ENCODE data around the gene CALML4. TPM values are rescaled to one million over a fixed set of nuclear protein-coding genes. Genes with fewer than 3 reads are reported as not detected.

The CALML4 gene
- total and polyA plus RNA-seq, 2 experiments from 2014 or later: 13.4 to 16.2 TPM

DNA sequence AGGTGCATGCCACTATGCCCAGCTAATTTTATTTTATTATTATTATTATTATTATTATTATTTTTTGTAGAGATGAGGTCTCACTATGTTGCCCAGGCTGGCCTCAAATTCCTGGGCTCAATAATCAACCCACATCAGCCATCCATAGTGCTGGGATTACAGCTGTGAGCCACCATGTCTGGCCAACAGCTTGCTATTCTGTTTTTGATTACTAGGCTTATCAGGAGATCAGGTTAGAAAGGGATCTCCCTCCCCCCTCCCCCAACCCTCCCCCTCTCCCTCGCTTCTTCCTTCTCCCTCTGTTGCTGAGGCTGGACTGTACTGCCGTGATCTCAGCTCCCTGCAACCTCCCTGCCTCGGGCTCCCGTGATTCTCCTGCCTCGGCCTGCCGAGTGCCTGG is 15.8 kb upstream of the CALML4 start (continued):
- TF ChIP-seq, protein P1, sequence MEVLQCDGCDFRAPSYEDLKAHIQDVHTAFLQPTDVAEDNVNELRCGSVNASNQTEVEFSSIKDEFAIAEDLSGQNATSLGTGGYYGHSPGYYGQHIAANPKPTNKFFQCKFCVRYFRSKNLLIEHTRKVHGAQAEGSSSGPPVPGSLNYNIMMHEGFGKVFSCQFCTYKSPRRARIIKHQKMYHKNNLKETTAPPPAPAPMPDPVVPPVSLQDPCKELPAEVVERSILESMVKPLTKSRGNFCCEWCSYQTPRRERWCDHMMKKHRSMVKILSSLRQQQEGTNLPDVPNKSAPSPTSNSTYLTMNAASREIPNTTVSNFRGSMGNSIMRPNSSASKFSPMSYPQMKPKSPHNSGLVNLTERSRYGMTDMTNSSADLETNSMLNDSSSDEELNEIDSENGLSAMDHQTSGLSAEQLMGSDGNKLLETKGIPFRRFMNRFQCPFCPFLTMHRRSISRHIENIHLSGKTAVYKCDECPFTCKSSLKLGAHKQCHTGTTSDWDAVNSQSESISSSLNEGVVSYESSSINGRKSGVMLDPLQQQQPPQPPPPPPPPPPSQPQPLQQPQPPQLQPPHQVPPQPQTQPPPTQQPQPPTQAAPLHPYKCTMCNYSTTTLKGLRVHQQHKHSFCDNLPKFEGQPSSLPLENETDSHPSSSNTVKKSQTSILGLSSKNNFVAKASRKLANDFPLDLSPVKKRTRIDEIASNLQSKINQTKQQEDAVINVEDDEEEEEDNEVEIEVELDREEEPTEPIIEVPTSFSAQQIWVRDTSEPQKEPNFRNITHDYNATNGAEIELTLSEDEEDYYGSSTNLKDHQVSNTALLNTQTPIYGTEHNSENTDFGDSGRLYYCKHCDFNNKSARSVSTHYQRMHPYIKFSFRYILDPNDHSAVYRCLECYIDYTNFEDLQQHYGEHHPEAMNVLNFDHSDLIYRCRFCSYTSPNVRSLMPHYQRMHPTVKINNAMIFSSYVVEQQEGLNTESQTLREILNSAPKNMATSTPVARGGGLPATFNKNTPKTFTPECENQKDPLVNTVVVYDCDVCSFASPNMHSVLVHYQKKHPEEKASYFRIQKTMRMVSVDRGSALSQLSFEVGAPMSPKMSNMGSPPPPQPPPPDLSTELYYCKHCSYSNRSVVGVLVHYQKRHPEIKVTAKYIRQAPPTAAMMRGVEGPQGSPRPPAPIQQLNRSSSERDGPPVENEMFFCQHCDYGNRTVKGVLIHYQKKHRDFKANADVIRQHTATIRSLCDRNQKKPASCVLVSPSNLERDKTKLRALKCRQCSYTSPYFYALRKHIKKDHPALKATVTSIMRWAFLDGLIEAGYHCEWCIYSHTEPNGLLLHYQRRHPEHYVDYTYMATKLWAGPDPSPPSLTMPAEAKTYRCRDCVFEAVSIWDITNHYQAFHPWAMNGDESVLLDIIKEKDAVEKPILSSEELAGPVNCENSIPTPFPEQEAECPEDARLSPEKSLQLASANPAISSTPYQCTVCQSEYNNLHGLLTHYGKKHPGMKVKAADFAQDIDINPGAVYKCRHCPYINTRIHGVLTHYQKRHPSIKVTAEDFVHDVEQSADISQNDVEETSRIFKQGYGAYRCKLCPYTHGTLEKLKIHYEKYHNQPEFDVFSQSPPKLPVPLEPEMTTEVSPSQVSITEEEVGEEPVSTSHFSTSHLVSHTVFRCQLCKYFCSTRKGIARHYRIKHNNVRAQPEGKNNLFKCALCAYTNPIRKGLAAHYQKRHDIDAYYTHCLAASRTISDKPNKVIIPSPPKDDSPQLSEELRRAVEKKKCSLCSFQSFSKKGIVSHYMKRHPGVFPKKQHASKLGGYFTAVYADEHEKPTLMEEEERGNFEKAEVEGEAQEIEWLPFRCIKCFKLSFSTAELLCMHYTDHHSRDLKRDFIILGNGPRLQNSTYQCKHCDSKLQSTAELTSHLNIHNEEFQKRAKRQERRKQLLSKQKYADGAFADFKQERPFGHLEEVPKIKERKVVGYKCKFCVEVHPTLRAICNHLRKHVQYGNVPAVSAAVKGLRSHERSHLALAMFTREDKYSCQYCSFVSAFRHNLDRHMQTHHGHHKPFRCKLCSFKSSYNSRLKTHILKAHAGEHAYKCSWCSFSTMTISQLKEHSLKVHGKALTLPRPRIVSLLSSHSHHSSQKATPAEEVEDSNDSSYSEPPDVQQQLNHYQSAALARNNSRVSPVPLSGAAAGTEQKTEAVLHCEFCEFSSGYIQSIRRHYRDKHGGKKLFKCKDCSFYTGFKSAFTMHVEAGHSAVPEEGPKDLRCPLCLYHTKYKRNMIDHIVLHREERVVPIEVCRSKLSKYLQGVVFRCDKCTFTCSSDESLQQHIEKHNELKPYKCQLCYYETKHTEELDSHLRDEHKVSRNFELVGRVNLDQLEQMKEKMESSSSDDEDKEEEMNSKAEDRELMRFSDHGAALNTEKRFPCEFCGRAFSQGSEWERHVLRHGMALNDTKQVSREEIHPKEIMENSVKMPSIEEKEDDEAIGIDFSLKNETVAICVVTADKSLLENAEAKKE (CRISPR knock-in tag; IDR thresholded peaks at IDR 0.05): no peak
- TF ChIP-seq CREB1 (CRISPR knock-in tag; IDR thresholded peaks at IDR 0.05; ENCODE audit: low read depth) (no peak), ZNF114 (CRISPR knock-in tag; IDR thresholded peaks at IDR 0.05) (no peak), EZH2 (IDR thresholded peaks at IDR 0.05; ENCODE audit: low read depth, unreplicated experiment) (no peak), ZNF331 (CRISPR knock-in tag; IDR thresholded peaks at IDR 0.05; ENCODE audit: low read depth) (no peak), POLR2AphosphoS5 (IDR thresholded peaks at IDR 0.05; ENCODE audit: low read depth) (no peak), JUNB (IDR thresholded peaks at IDR 0.05; ENCODE audit: unreplicated experiment) (no peak), EZH2phosphoT487 (IDR thresholded peaks at IDR 0.05; ENCODE audit: unreplicated experiment) (no peak)
- TF ChIP-seq, protein P2, sequence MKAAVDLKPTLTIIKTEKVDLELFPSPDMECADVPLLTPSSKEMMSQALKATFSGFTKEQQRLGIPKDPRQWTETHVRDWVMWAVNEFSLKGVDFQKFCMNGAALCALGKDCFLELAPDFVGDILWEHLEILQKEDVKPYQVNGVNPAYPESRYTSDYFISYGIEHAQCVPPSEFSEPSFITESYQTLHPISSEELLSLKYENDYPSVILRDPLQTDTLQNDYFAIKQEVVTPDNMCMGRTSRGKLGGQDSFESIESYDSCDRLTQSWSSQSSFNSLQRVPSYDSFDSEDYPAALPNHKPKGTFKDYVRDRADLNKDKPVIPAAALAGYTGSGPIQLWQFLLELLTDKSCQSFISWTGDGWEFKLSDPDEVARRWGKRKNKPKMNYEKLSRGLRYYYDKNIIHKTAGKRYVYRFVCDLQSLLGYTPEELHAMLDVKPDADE (IDR thresholded peaks at IDR 0.05): no peak
- TF ChIP-seq, protein P3, sequence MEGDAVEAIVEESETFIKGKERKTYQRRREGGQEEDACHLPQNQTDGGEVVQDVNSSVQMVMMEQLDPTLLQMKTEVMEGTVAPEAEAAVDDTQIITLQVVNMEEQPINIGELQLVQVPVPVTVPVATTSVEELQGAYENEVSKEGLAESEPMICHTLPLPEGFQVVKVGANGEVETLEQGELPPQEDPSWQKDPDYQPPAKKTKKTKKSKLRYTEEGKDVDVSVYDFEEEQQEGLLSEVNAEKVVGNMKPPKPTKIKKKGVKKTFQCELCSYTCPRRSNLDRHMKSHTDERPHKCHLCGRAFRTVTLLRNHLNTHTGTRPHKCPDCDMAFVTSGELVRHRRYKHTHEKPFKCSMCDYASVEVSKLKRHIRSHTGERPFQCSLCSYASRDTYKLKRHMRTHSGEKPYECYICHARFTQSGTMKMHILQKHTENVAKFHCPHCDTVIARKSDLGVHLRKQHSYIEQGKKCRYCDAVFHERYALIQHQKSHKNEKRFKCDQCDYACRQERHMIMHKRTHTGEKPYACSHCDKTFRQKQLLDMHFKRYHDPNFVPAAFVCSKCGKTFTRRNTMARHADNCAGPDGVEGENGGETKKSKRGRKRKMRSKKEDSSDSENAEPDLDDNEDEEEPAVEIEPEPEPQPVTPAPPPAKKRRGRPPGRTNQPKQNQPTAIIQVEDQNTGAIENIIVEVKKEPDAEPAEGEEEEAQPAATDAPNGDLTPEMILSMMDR (conservative IDR thresholded peaks at IDR 0.05; ENCODE audit: low read depth in 2 of 2): no peak
